K562 (cell line): ENCODE results near the gene RNPEPL1. TPM values are rescaled to one million over a fixed set of nuclear protein-coding genes. Genes with fewer than 3 reads are reported as not detected.

Experiments used
- ATAC-seq: fragments of 200-7000 bp; cut with Tn5 transposase; 3 replicates; pipeline ENCODE4 v1.9.1; 2020; ENCODE audit warnings: moderate library complexity
- BruUV-seq: library from RNA; stranded (reverse); fragments of 400-500 nt; replicated peaks from 2 replicates; lab custom pipeline; 2021; lab: Mats Ljungman, UMichigan
- CTCF ChIA-PET: fragments of 300-600 bp; formaldehyde crosslinking; extraction: SDS; loops from one replicate; lab custom pipeline; 2021; ENCODE audit warnings: low intra/inter-chr PET ratio; lab: Yijun Ruan, JAX
- POLR2A ChIA-PET: fragments of 300-600, 350-650 bp; sonication (Branson Sonifier 250); formaldehyde crosslinking; extraction: SDS; loops from one replicate; lab custom pipeline; 2021; ENCODE audit warnings: antibody characterized with exemption, inconsistent platforms; lab: Yijun Ruan, JAX
- DNase-seq, 4 experiments: peaks; one replicate each; pipeline versions ENCODE4 v3.0.0 to v3.0.0-alpha.2; 2011 to 2018; ENCODE audit warnings: low spot score in 3 of 4, mixed read lengths in 3 of 4; ENCODE audit errors: extremely low read depth in 1 of 4
- FAIRE-seq: peaks from 2 replicates; lab custom pipeline; 2011; peaks lifted over from hg19 to GRCh38; lab: Jason Lieb, UNC
- H2AFZ ChIP-seq: 2 replicates; pipeline ENCODE4 v1.6.0; 2011; ENCODE audit warnings: low read depth, low read length, control low read depth, inconsistent platforms
- H3K27ac ChIP-seq: fragments of 200-600 bp; 3 replicates; pipeline ENCODE4 v1.8.0; 2011; ENCODE audit warnings: low read depth, mild to moderate bottlenecking, control low read depth, inconsistent platforms, low read length, moderate library complexity, mixed read lengths; ENCODE audit errors: extremely low read depth
- H3K27me3 ChIP-seq, 2 experiments: fragments of 300-600 bp in 1 of 2; 2 replicates in 1 of 2; 3 replicates in 1 of 2; pipeline versions ENCODE4 v1.6.0 to v1.8.0; 2011; ENCODE audit warnings: inconsistent platforms in 2 of 2, low read length in 2 of 2, mild to moderate bottlenecking in 1 of 2, mixed read lengths in 1 of 2, moderate library complexity in 1 of 2; ENCODE audit not compliant: control insufficient read depth in 2 of 2, insufficient read depth in 2 of 2
- H3K36me3 ChIP-seq: fragments of 300-600 bp; 3 replicates; pipeline ENCODE4 v1.8.0; 2011; ENCODE audit warnings: mild to moderate bottlenecking, low read length, inconsistent platforms; ENCODE audit not compliant: control insufficient read depth, insufficient read depth
- H3K4me1 ChIP-seq, 2 experiments: fragments of 200-600 bp in 1 of 2; replicated peaks in 1 of 2; 2 replicates in 1 of 2; 3 replicates in 1 of 2; pipeline versions ENCODE4 v1.5.1 to v1.8.0; 2011; ENCODE audit warnings: inconsistent platforms in 2 of 2, low read length in 2 of 2, mild to moderate bottlenecking in 1 of 2, mixed read lengths in 1 of 2, moderate library complexity in 1 of 2; ENCODE audit not compliant: control insufficient read depth in 2 of 2, insufficient read depth in 2 of 2
- H3K4me2 ChIP-seq: 2 replicates; pipeline ENCODE4 v1.6.1; 2011; ENCODE audit warnings: low read length, control low read depth, inconsistent platforms, mixed read lengths; ENCODE audit not compliant: insufficient read depth
- H3K4me3 ChIP-seq: fragments of 200-600 bp; sonication (generic), shearing (Covaris generic); 2 replicates; pipeline ENCODE4 v1.5.1; 2016; ENCODE audit warnings: control low read depth, inconsistent platforms
- H3K79me2 ChIP-seq: fragments of 200-600 bp; 3 replicates; pipeline ENCODE4 v1.8.0; 2011; ENCODE audit warnings: low read length, inconsistent platforms; ENCODE audit not compliant: control insufficient read depth, insufficient read depth
- H3K9ac ChIP-seq, 2 experiments: 2 replicates each; pipeline versions ENCODE4 v1.6.0 to v1.6.1; 2011; ENCODE audit warnings: low read depth in 2 of 2, low read length in 2 of 2, control low read depth in 1 of 2, inconsistent platforms in 1 of 2, mild to moderate bottlenecking in 1 of 2, mixed read lengths in 1 of 2; ENCODE audit not compliant: insufficient read depth in 1 of 2
- H3K9me1 ChIP-seq: one replicate; pipeline ENCODE4 v1.6.0; 2011; ENCODE audit warnings: inconsistent platforms, mild to moderate bottlenecking, low read length, moderate library complexity; ENCODE audit not compliant: control insufficient read depth, insufficient read depth
- H3K9me3 ChIP-seq: replicated peaks from 2 replicates; pipeline ENCODE4 v1.5.1; 2011; ENCODE audit warnings: low read depth, low read length, inconsistent platforms; ENCODE audit not compliant: control insufficient read depth, insufficient read depth
- H4K20me1 ChIP-seq: replicated peaks from 2 replicates; pipeline ENCODE4 v1.6.1; 2011; ENCODE audit warnings: low read length, inconsistent platforms, mixed read lengths; ENCODE audit not compliant: control insufficient read depth, insufficient read depth
- CXXC5 ChIP-seq: fragments of 250-450 bp; sonication (Bioruptor Pico); IDR thresholded peaks from 2 replicates; pipeline ENCODE4 v1.8.0; 2022; ENCODE audit warnings: inconsistent platforms, mild to moderate bottlenecking, moderate library complexity
- HDGF ChIP-seq: fragments of 450-650 bp; IDR thresholded peaks from 2 replicates; pipeline ENCODE4 v1.6.1; 2016
- NBN ChIP-seq: fragments of 450-650 bp; IDR thresholded peaks from 2 replicates; pipeline ENCODE4 v1.6.1; 2016; ENCODE audit warnings: low read depth, mild to moderate bottlenecking
- NCOR1 ChIP-seq: fragments of 450-650 bp; IDR thresholded peaks from 2 replicates; pipeline ENCODE4 v1.6.1; 2016; ENCODE audit warnings: mild to moderate bottlenecking, moderate library complexity
- NR3C1 ChIP-seq: sonication (generic); formaldehyde crosslinking; IDR thresholded peaks from 2 replicates; pipeline ENCODE4 v1.8.1; 2022; ENCODE audit warnings: missing genetic modification reagents
- PHF20 ChIP-seq: fragments of 450-650 bp; IDR thresholded peaks from 2 replicates; pipeline ENCODE4 v1.6.1; 2018; ENCODE audit not compliant: partially characterized antibody
- TCF7L2 ChIP-seq: fragments of 150-350 bp; IDR thresholded peaks from 2 replicates; pipeline ENCODE4 v1.6.1; 2016; ENCODE audit warnings: low read depth, mild to moderate bottlenecking, low read length, moderate library complexity
- THRA ChIP-seq: fragments of 450-650 bp; IDR thresholded peaks from 2 replicates; pipeline ENCODE4 v1.6.1; 2017; ENCODE audit warnings: mild to moderate bottlenecking, moderate library complexity
- WGBS: fragments of 100-300 bp; shearing (Covaris generic); methylation state at CpG from one replicate; pipeline ENCODE4 v1.1.6; 2016; ENCODE audit warnings: low coverage, mixed read lengths; ENCODE audit not compliant: insufficient coverage; ENCODE audit errors: missing lambda C conversion rate; 5-methylcytosine and 5-hydroxymethylcytosine counted together
- in situ Hi-C: fragments of 300-500 bp; cut with MboI; formaldehyde crosslinking; loops from 4 replicates; pipeline ENCODE4 v1.15.0; 2018; ENCODE audit warnings: inconsistent platforms, mixed read lengths
- intact Hi-C: fragments of 100-400 bp; cut with micrococcal nuclease; formaldehyde crosslinking; loops from 2 replicates; pipeline ENCODE4 v1.14.2; 2022
- polyA plus RNA-seq, 8 experiments: library from polyadenylated mRNA; depleted of rRNA in 4 of 8; stranded (reverse) in 5 of 8; unstranded in 3 of 8; fragments of >200 nt; fragmentation: Nextera tagmentation in 2 of 8; fragmentation: Illumina TruSeq in 1 of 8; extraction: Ambion mirVana in 2 of 8; extraction: Trizol in 1 of 8; gene quantifications; 2 replicates each; pipeline versions ENCODE4 v1.2.1 to v1.2.3, GENCODE V29; 2011 to 2014; ENCODE audit warnings: inconsistent platforms in 1 of 8, missing spikeins in 1 of 8
- total RNA-seq, 7 experiments: library from RNA; depleted of rRNA in 6 of 7; stranded (reverse); fragments of >200 nt in 6 of 7; fragmentation: Illumina TruSeq in 2 of 7; extraction: Trizol in 2 of 7; gene quantifications; 2 replicates each; pipeline versions ENCODE4 v1.2.1 to v1.2.3, GENCODE V29; 2011 to 2021; ENCODE audit warnings: low replicate concordance in 1 of 7
- TF ChIP-seq, protein P1 (sequence below), 3 experiments: fragments of 200-800 bp in 1 of 3; fragments of 250-450 bp in 1 of 3; fragments of 450-650 bp in 1 of 3; sonication (Bioruptor Pico) in 1 of 3; sonication (Bioruptor generic) in 1 of 3; formaldehyde crosslinking in 1 of 3; IDR thresholded peaks; 2 replicates each; pipeline versions ENCODE4 v1.6.1 to v1.8.0; 2016 to 2022; ENCODE audit warnings: mild to moderate bottlenecking in 2 of 3, missing genetic modification characterization in 2 of 3, missing compliant biosample characterization in 1 of 3, moderate library complexity in 1 of 3
- TF ChIP-seq, protein P2 (sequence below): fragments of 150-350 bp; IDR thresholded peaks from 2 replicates; pipeline ENCODE4 v1.6.1; 2014; ENCODE audit warnings: low read depth, mild to moderate bottlenecking, low read length, borderline replicate concordance

The RNPEPL1 gene
- total and polyA plus RNA-seq, 9 of the 15 experiments (the other 6 are each of a cell fraction or from before 2014, with no cell fraction given), result 0.07 to 38.7 (median 5.6) TPM

- Histone ChIP-seq H3K79me2 (no peaks in the 10 kb centered on the region), H3K27ac (no peak overlapping the region), H4K20me1 (no peaks in the 10 kb centered on the region), H3K4me2 (no peak overlapping the region), H2AFZ (no peak overlapping the region), H3K9me1 (no peaks in the 10 kb centered on the region), H3K36me3 (peaks cover 6% of the 10 kb centered on the region; the same call in 1 of the 3 replicates), H3K4me3 (no peak overlapping the region), H3K27me3 (no peaks in the 10 kb centered on the region), H3K4me1 (peaks cover 0 to 31% of the 10 kb centered on the region in 2 experiments; a peak in 2 of 5 replicates), H3K9me3 (no peaks in the 10 kb centered on the region), H3K9ac (no peak overlapping the region)
- ChIA-PET POLR2A (interaction anchor here (1.4 kb wide), 1 partner anchor 12 kb away, joined by 3 read pairs; the partner anchor contains the start of gene CAPN10), CTCF (no interaction called here)
- TF ChIP-seq PHF20 (no peak), TCF7L2 (no peak), NR3C1 (CRISPR knock-in tag) (no peak), THRA (no peak), NCOR1 (no peak), NBN (no peak), CXXC5 (no peak), HDGF (no peak)
- TF ChIP-seq, protein P1, sequence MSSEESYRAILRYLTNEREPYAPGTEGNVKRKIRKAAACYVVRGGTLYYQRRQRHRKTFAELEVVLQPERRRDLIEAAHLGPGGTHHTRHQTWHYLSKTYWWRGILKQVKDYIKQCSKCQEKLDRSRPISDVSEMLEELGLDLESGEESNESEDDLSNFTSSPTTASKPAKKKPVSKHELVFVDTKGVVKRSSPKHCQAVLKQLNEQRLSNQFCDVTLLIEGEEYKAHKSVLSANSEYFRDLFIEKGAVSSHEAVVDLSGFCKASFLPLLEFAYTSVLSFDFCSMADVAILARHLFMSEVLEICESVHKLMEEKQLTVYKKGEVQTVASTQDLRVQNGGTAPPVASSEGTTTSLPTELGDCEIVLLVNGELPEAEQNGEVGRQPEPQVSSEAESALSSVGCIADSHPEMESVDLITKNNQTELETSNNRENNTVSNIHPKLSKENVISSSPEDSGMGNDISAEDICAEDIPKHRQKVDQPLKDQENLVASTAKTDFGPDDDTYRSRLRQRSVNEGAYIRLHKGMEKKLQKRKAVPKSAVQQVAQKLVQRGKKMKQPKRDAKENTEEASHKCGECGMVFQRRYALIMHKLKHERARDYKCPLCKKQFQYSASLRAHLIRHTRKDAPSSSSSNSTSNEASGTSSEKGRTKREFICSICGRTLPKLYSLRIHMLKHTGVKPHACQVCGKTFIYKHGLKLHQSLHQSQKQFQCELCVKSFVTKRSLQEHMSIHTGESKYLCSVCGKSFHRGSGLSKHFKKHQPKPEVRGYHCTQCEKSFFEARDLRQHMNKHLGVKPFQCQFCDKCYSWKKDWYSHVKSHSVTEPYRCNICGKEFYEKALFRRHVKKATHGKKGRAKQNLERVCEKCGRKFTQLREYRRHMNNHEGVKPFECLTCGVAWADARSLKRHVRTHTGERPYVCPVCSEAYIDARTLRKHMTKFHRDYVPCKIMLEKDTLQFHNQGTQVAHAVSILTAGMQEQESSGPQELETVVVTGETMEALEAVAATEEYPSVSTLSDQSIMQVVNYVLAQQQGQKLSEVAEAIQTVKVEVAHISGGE (CRISPR knock-in tag; IDR thresholded peaks at IDR 0.05), result no peak
- TF ChIP-seq, protein P2, sequence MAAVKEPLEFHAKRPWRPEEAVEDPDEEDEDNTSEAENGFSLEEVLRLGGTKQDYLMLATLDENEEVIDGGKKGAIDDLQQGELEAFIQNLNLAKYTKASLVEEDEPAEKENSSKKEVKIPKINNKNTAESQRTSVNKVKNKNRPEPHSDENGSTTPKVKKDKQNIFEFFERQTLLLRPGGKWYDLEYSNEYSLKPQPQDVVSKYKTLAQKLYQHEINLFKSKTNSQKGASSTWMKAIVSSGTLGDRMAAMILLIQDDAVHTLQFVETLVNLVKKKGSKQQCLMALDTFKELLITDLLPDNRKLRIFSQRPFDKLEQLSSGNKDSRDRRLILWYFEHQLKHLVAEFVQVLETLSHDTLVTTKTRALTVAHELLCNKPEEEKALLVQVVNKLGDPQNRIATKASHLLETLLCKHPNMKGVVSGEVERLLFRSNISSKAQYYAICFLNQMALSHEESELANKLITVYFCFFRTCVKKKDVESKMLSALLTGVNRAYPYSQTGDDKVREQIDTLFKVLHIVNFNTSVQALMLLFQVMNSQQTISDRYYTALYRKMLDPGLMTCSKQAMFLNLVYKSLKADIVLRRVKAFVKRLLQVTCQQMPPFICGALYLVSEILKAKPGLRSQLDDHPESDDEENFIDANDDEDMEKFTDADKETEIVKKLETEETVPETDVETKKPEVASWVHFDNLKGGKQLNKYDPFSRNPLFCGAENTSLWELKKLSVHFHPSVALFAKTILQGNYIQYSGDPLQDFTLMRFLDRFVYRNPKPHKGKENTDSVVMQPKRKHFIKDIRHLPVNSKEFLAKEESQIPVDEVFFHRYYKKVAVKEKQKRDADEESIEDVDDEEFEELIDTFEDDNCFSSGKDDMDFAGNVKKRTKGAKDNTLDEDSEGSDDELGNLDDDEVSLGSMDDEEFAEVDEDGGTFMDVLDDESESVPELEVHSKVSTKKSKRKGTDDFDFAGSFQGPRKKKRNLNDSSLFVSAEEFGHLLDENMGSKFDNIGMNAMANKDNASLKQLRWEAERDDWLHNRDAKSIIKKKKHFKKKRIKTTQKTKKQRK, result no peak
- in situ Hi-C loops (no loop called here), intact Hi-C loops (no loop called here)
- ATAC-seq, result no peak
- FAIRE-seq, result no peak
- DNase-seq, result no peak
- BruUV-seq, result no TSS peak
- 93% methylated on average over 5 of the region's 17 CpGs for WGBS
Measured at GRCh38 chr2:240598311-240598911, 30.1 kb downstream of the RNPEPL1 start.
